Nephron (organoid): Measurements from ENCODE around the gene CAD.

ENCODE experiments used
- H3K27ac Mint-ChIP-seq, 3 experiments: 2 replicates each; pipeline ENCODE4 v1.8.0; 2020; ENCODE audit warnings: mixed read lengths in 3 of 3, mild to moderate bottlenecking in 2 of 3, moderate library complexity in 1 of 3
- H3K27me3 Mint-ChIP-seq: 2 replicates; pipeline ENCODE4 v1.8.0; 2021; ENCODE audit warnings: low read depth, mild to moderate bottlenecking, moderate library complexity, mixed read lengths
- H3K36me3 Mint-ChIP-seq: 2 replicates; pipeline ENCODE4 v1.8.0; 2020; ENCODE audit warnings: low read depth, mixed read lengths
- H3K4me1 Mint-ChIP-seq: 2 replicates; pipeline ENCODE4 v1.8.0; 2020; ENCODE audit warnings: mixed read lengths
- H3K4me3 Mint-ChIP-seq, 3 experiments: 2 replicates each; pipeline ENCODE4 v1.8.0; 2020; ENCODE audit warnings: mild to moderate bottlenecking in 3 of 3, mixed read lengths in 3 of 3, moderate library complexity in 2 of 3
- H3K9me3 Mint-ChIP-seq: 2 replicates; pipeline ENCODE4 v1.8.0; 2020; ENCODE audit warnings: mixed read lengths
- TF ChIP-seq, protein P1 (sequence below), 3 experiments: fragments of 200-600 bp; sonication (generic); IDR thresholded peaks; one replicate each; pipeline ENCODE4 v1.5.0; 2021; ENCODE audit warnings: antibody characterized with exemption in 3 of 3; ENCODE audit not compliant: unreplicated experiment in 3 of 3

The CAD gene

GRCh38 chr2:27177441-27178351 is 39.5 kb upstream of the CAD start:
- H3K27me3 Mint-ChIP-seq, result peaks cover 17% of the 10 kb centered on the region
- no peak overlapping the region for H3K27ac Mint-ChIP-seq
- TF ChIP-seq, protein P1, sequence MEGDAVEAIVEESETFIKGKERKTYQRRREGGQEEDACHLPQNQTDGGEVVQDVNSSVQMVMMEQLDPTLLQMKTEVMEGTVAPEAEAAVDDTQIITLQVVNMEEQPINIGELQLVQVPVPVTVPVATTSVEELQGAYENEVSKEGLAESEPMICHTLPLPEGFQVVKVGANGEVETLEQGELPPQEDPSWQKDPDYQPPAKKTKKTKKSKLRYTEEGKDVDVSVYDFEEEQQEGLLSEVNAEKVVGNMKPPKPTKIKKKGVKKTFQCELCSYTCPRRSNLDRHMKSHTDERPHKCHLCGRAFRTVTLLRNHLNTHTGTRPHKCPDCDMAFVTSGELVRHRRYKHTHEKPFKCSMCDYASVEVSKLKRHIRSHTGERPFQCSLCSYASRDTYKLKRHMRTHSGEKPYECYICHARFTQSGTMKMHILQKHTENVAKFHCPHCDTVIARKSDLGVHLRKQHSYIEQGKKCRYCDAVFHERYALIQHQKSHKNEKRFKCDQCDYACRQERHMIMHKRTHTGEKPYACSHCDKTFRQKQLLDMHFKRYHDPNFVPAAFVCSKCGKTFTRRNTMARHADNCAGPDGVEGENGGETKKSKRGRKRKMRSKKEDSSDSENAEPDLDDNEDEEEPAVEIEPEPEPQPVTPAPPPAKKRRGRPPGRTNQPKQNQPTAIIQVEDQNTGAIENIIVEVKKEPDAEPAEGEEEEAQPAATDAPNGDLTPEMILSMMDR (IDR thresholded peaks at IDR 0.05; ENCODE audit: unreplicated experiment in 3 of 3), result no peak
- no peaks in the 10 kb centered on the region for H3K36me3 Mint-ChIP-seq
- H3K4me1 Mint-ChIP-seq, result no peaks in the 10 kb centered on the region
- no peak overlapping the region for H3K4me3 Mint-ChIP-seq
- no peaks in the 10 kb centered on the region for H3K9me3 Mint-ChIP-seq

GRCh38 chr2:27178469-27178868 is 38.7 kb upstream of the CAD start:
- Mint-ChIP-seq H3K4me3 (no peak overlapping the region), H3K9me3 (no peaks in the 10 kb centered on the region), H3K27ac (no peak overlapping the region), H3K27me3 (peaks cover 17% of the 10 kb centered on the region), H3K4me1 (no peaks in the 10 kb centered on the region), H3K36me3 (no peaks in the 10 kb centered on the region)
- TF ChIP-seq, protein P1 (IDR thresholded peaks at IDR 0.05; ENCODE audit: unreplicated experiment in 3 of 3), result no peak

GRCh38 chr2:27179344-27180000 is 37.7 kb upstream of the CAD start:
- TF ChIP-seq, protein P1 (IDR thresholded peaks at IDR 0.05; ENCODE audit: unreplicated experiment in 3 of 3), result no peak
- Mint-ChIP-seq H3K4me3 (no peak overlapping the region), H3K9me3 (no peaks in the 10 kb centered on the region)

GRCh38 chr2:27182346-27182745 is 34.8 kb upstream of the CAD start:
- no peak overlapping the region for H3K4me3 Mint-ChIP-seq
- TF ChIP-seq, protein P1 (IDR thresholded peaks at IDR 0.05; ENCODE audit: unreplicated experiment in 3 of 3), result no peak
- H3K4me1 Mint-ChIP-seq, result no peaks in the 10 kb centered on the region
- H3K36me3 Mint-ChIP-seq, result no peaks in the 10 kb centered on the region
- no peaks in the 10 kb centered on the region for H3K9me3 Mint-ChIP-seq
- H3K27ac Mint-ChIP-seq, result no peak overlapping the region
- peaks cover 12% of the 10 kb centered on the region for H3K27me3 Mint-ChIP-seq

More at GRCh38 chr2:27179344-27180000, 37.7 kb upstream of the CAD start:
- Mint-ChIP-seq H3K27me3 (peaks cover 17% of the 10 kb centered on the region), H3K36me3 (no peaks in the 10 kb centered on the region), H3K4me1 (no peaks in the 10 kb centered on the region), H3K27ac (no peak overlapping the region)

- Mint-ChIP-seq H3K27me3 (peaks cover 15% of the 10 kb centered on the region), H3K4me3 (no peak overlapping the region), H3K9me3 (no peaks in the 10 kb centered on the region), H3K36me3 (no peaks in the 10 kb centered on the region), H3K27ac (no peak overlapping the region), H3K4me1 (no peaks in the 10 kb centered on the region)
- TF ChIP-seq, protein P1 (IDR thresholded peaks at IDR 0.05; ENCODE audit: unreplicated experiment in 3 of 3), result no peak
Observed at GRCh38 chr2:27184115-27184514, 33.1 kb upstream of the CAD start.
